HG02938 (cell line): ENCODE measurements around the gene ABLIM1.

ENCODE experiments used
- ATAC-seq: cut with Tn5 transposase; IDR thresholded peaks from one replicate; pipeline ENCODE4 v1.9.1; 2021; ENCODE audit warnings: mild to moderate bottlenecking, moderate library complexity; ENCODE audit not compliant: unreplicated experiment

Gene ABLIM1

GRCh38 chr10:114680543-114681117, 22.6 kb upstream of the ABLIM1 start:
- no peak for ATAC-seq

GRCh38 chr10:114679552-114679951, 21.5 kb upstream of the ABLIM1 start:
- ATAC-seq: no peak

GRCh38 chr10:114678820-114679219, 20.7 kb upstream of the ABLIM1 start:
- ATAC-seq: no peak

- no peak for ATAC-seq
Observed at GRCh38 chr10:114678336-114678735, 20.3 kb upstream of the ABLIM1 start.

GRCh38 chr10:114674346-114674745, 16.3 kb upstream of the ABLIM1 start:
- ATAC-seq: no peak

GRCh38 chr10:114669648-114670047, 11.6 kb upstream of the ABLIM1 start:
- no peak for ATAC-seq

- no peak for ATAC-seq
Observed at GRCh38 chr10:114668375-114669080, 10.5 kb upstream of the ABLIM1 start.

- no peak for ATAC-seq
Observed at GRCh38 chr10:114665873-114666272, 7.8 kb upstream of the ABLIM1 start.

GRCh38 chr10:114665406-114665805, 7.3 kb upstream of the ABLIM1 start:
- ATAC-seq: no peak

GRCh38 chr10:114664127-114664526, 6.1 kb upstream of the ABLIM1 start:
- no peak for ATAC-seq

GRCh38 chr10:114663626-114664025, 5.6 kb upstream of the ABLIM1 start:
- no peak for ATAC-seq

- no peak for ATAC-seq
Observed at GRCh38 chr10:114662646-114663217, 4.7 kb upstream of the ABLIM1 start.

GRCh38 chr10:114661212-114661880, 3.3 kb upstream of the ABLIM1 start:
- ATAC-seq: no peak

GRCh38 chr10:114655671-114656070, 2.4 kb downstream of the ABLIM1 start:
- no peak for ATAC-seq

- no peak for ATAC-seq
Observed at GRCh38 chr10:114654822-114655575, 3.1 kb downstream of the ABLIM1 start.

- ATAC-seq: no peak
Observed at GRCh38 chr10:114653926-114654325, 4.1 kb downstream of the ABLIM1 start.

- ATAC-seq: no peak
Observed at GRCh38 chr10:114652402-114653368, 5.4 kb downstream of the ABLIM1 start.

GRCh38 chr10:114650831-114651230, 7.2 kb downstream of the ABLIM1 start:
- no peak for ATAC-seq

- no peak for ATAC-seq
Observed at GRCh38 chr10:114650266-114650665, 7.8 kb downstream of the ABLIM1 start.
